Karpas-422 (cell line): ENCODE measurements around the gene APOL3. TPM values are rescaled to one million over a fixed set of nuclear protein-coding genes. Genes with fewer than 3 reads are reported as not detected.

Source experiments
- DNase-seq: peaks from one replicate; pipeline ENCODE4 v3.0.0-alpha.2; 2015
- H2AFZ ChIP-seq: fragments of 200-600 bp; sonication (generic); 2 replicates; pipeline ENCODE4 v1.6.1; 2014; ENCODE audit warnings: antibody characterized with exemption, low read length, mixed read lengths
- H3K27ac ChIP-seq: fragments of 200-600 bp; sonication (generic); 2 replicates; pipeline ENCODE4 v1.5.1; 2014; ENCODE audit warnings: mild to moderate bottlenecking, low read length, moderate library complexity
- H3K27me3 ChIP-seq: fragments of 200-600 bp; sonication (generic); 2 replicates; pipeline ENCODE4 v1.6.1; 2014; ENCODE audit warnings: low read length, mixed read lengths
- H3K36me3 ChIP-seq: fragments of 200-600 bp; sonication (generic); 2 replicates; pipeline ENCODE4 v1.6.1; 2014; ENCODE audit warnings: low read length, mixed read lengths; ENCODE audit not compliant: insufficient read depth
- H3K4me1 ChIP-seq: fragments of 200-600 bp; sonication (generic); 2 replicates; pipeline ENCODE4 v1.6.1; 2014; ENCODE audit warnings: mild to moderate bottlenecking, low read length, mixed read lengths
- H3K4me2 ChIP-seq: fragments of 200-600 bp; sonication (generic); 2 replicates; pipeline ENCODE4 v1.6.1; 2014; ENCODE audit warnings: low read length, low read depth, mild to moderate bottlenecking; ENCODE audit not compliant: poor library complexity, severe bottlenecking
- H3K4me3 ChIP-seq: fragments of 200-600 bp; sonication (generic); 2 replicates; pipeline ENCODE4 v1.5.1; 2014; ENCODE audit warnings: mild to moderate bottlenecking, antibody characterized with exemption, low read length, mixed read lengths
- H3K79me2 ChIP-seq: fragments of 200-600 bp; sonication (generic); 2 replicates; pipeline ENCODE4 v1.6.1; 2014; ENCODE audit warnings: mild to moderate bottlenecking, low read length, mixed read lengths
- H3K9ac ChIP-seq: fragments of 200-600 bp; sonication (generic); 2 replicates; pipeline ENCODE4 v1.6.0; 2014; ENCODE audit warnings: low read length
- H3K9me2 ChIP-seq: fragments of 200-600 bp; sonication (generic), shearing (Covaris generic); replicated peaks from 2 replicates; pipeline ENCODE4 v1.6.0; 2014; ENCODE audit warnings: mild to moderate bottlenecking, low read length, moderate library complexity; ENCODE audit not compliant: insufficient read depth
- H3K9me3 ChIP-seq: fragments of 300-700, 200-600 bp; sonication (generic); 2 replicates; pipeline ENCODE4 v1.6.1; 2014; ENCODE audit warnings: low read length, mixed read lengths
- H4K20me1 ChIP-seq: fragments of 200-600 bp; sonication (generic); 2 replicates; pipeline ENCODE4 v1.6.1; 2014; ENCODE audit warnings: mild to moderate bottlenecking, antibody characterized with exemption, low read length, low read depth; ENCODE audit not compliant: insufficient read depth
- total RNA-seq: library from RNA; depleted of rRNA; stranded (reverse); fragments of >200 nt; shearing (Covaris generic); gene quantifications from 2 replicates; pipeline ENCODE4 v1.2.3, GENCODE V29; 2014; ENCODE audit warnings: low replicate concordance

Gene APOL3
- total RNA-seq, 1 experiment from 2014 or later, result 0.60 TPM

- no peaks in the 10 kb centered on the region for H3K9me2 ChIP-seq
- peaks cover 18% of the 10 kb centered on the region for H3K4me1 ChIP-seq
- no peaks in the 10 kb centered on the region for H3K79me2 ChIP-seq
- H3K27ac ChIP-seq, result no peak overlapping the region
- H3K9ac ChIP-seq, result 0 out of 2 replicates have a peak overlapping the region, but pooled peaks have one; percentile 20
- no peaks in the 10 kb centered on the region for H4K20me1 ChIP-seq
- H3K36me3 ChIP-seq, result no peaks in the 10 kb centered on the region
- DNase-seq, result peak; percentile 74
- H2AFZ ChIP-seq, result no peak overlapping the region
- no peak overlapping the region for H3K4me3 ChIP-seq
- no peaks in the 10 kb centered on the region for H3K27me3 ChIP-seq
- peak overlapping the region; percentile 31 for H3K4me2 ChIP-seq
- no peaks in the 10 kb centered on the region for H3K9me3 ChIP-seq
Observed at GRCh38 chr22:36197065-36197440, 36.5 kb upstream of the APOL3 start.

- H3K9me3 ChIP-seq, result no peaks in the 10 kb centered on the region
- H3K27me3 ChIP-seq, result no peaks in the 10 kb centered on the region
- H3K4me3 ChIP-seq, result no peak overlapping the region
- no peak overlapping the region for H3K9ac ChIP-seq
- H3K4me2 ChIP-seq, result no peak overlapping the region
- no peak overlapping the region for H3K27ac ChIP-seq
- no peaks in the 10 kb centered on the region for H3K79me2 ChIP-seq
- no peaks in the 10 kb centered on the region for H4K20me1 ChIP-seq
- DNase-seq, result no peak
- no peak overlapping the region for H2AFZ ChIP-seq
- peaks cover 18% of the 10 kb centered on the region for H3K4me1 ChIP-seq
- H3K9me2 ChIP-seq, result no peaks in the 10 kb centered on the region
- no peaks in the 10 kb centered on the region for H3K36me3 ChIP-seq
Observed at GRCh38 chr22:36196254-36197064, 35.9 kb upstream of the APOL3 start.

GRCh38 chr22:36194971-36195370, 34.4 kb upstream of the APOL3 start:
- no peaks in the 10 kb centered on the region for H3K9me3 ChIP-seq
- H3K4me2 ChIP-seq, result no peak overlapping the region
- H3K27ac ChIP-seq, result no peak overlapping the region
- DNase-seq, result peak; percentile 72
- H4K20me1 ChIP-seq, result no peaks in the 10 kb centered on the region
- no peak overlapping the region for H2AFZ ChIP-seq
- H3K36me3 ChIP-seq, result no peaks in the 10 kb centered on the region
- H3K4me3 ChIP-seq, result no peak overlapping the region
- H3K9me2 ChIP-seq, result no peaks in the 10 kb centered on the region
- H3K9ac ChIP-seq, result no peak overlapping the region
- H3K27me3 ChIP-seq, result no peaks in the 10 kb centered on the region
- no peaks in the 10 kb centered on the region for H3K79me2 ChIP-seq
- peaks cover 18% of the 10 kb centered on the region for H3K4me1 ChIP-seq

GRCh38 chr22:36194385-36194784, 33.8 kb upstream of the APOL3 start:
- no peak overlapping the region for H3K27ac ChIP-seq
- no peaks in the 10 kb centered on the region for H3K27me3 ChIP-seq
- H3K4me3 ChIP-seq, result no peak overlapping the region
- no peak overlapping the region for H2AFZ ChIP-seq
- H3K9ac ChIP-seq, result no peak overlapping the region
- H3K79me2 ChIP-seq, result no peaks in the 10 kb centered on the region
- peaks cover 18% of the 10 kb centered on the region for H3K4me1 ChIP-seq
- H3K4me2 ChIP-seq, result no peak overlapping the region
- DNase-seq, result no peak
- no peaks in the 10 kb centered on the region for H3K36me3 ChIP-seq
- H3K9me2 ChIP-seq, result no peaks in the 10 kb centered on the region
- H4K20me1 ChIP-seq, result no peaks in the 10 kb centered on the region
- H3K9me3 ChIP-seq, result no peaks in the 10 kb centered on the region

GRCh38 chr22:36193577-36193976, 33.0 kb upstream of the APOL3 start:
- H3K36me3 ChIP-seq, result no peaks in the 10 kb centered on the region
- H3K27me3 ChIP-seq, result no peaks in the 10 kb centered on the region
- no peak overlapping the region for H2AFZ ChIP-seq
- no peaks in the 10 kb centered on the region for H4K20me1 ChIP-seq
- H3K27ac ChIP-seq, result no peak overlapping the region
- peaks cover 18% of the 10 kb centered on the region for H3K4me1 ChIP-seq
- no peak overlapping the region for H3K9ac ChIP-seq
- no peaks in the 10 kb centered on the region for H3K9me3 ChIP-seq
- H3K79me2 ChIP-seq, result no peaks in the 10 kb centered on the region
- no peak for DNase-seq
- no peak overlapping the region for H3K4me3 ChIP-seq
- H3K4me2 ChIP-seq, result no peak overlapping the region
- no peaks in the 10 kb centered on the region for H3K9me2 ChIP-seq

GRCh38 chr22:36193171-36193570, 32.6 kb upstream of the APOL3 start:
- H3K27ac ChIP-seq, result no peak overlapping the region
- DNase-seq, result no peak
- peaks cover 14% of the 10 kb centered on the region for H3K4me1 ChIP-seq
- no peak overlapping the region for H3K4me3 ChIP-seq
- H3K9me3 ChIP-seq, result no peaks in the 10 kb centered on the region
- no peaks in the 10 kb centered on the region for H3K9me2 ChIP-seq
- H3K9ac ChIP-seq, result no peak overlapping the region
- no peaks in the 10 kb centered on the region for H3K79me2 ChIP-seq
- H3K27me3 ChIP-seq, result no peaks in the 10 kb centered on the region
- no peak overlapping the region for H2AFZ ChIP-seq
- no peaks in the 10 kb centered on the region for H4K20me1 ChIP-seq
- H3K4me2 ChIP-seq, result no peak overlapping the region
- H3K36me3 ChIP-seq, result no peaks in the 10 kb centered on the region

GRCh38 chr22:36192542-36192941, 32.0 kb upstream of the APOL3 start:
- peaks cover 8% of the 10 kb centered on the region for H3K4me1 ChIP-seq
- no peak overlapping the region for H3K4me3 ChIP-seq
- H2AFZ ChIP-seq, result no peak overlapping the region
- H3K9me2 ChIP-seq, result no peaks in the 10 kb centered on the region
- H3K9me3 ChIP-seq, result no peaks in the 10 kb centered on the region
- no peak overlapping the region for H3K27ac ChIP-seq
- no peaks in the 10 kb centered on the region for H3K79me2 ChIP-seq
- no peaks in the 10 kb centered on the region for H3K27me3 ChIP-seq
- no peak for DNase-seq
- H3K36me3 ChIP-seq, result no peaks in the 10 kb centered on the region
- no peaks in the 10 kb centered on the region for H4K20me1 ChIP-seq
- no peak overlapping the region for H3K4me2 ChIP-seq
- H3K9ac ChIP-seq, result no peak overlapping the region

GRCh38 chr22:36191106-36191836, 30.7 kb upstream of the APOL3 start:
- no peaks in the 10 kb centered on the region for H3K9me2 ChIP-seq
- H3K4me1 ChIP-seq, result no peaks in the 10 kb centered on the region
- no peaks in the 10 kb centered on the region for H3K27me3 ChIP-seq
- H3K79me2 ChIP-seq, result no peaks in the 10 kb centered on the region
- DNase-seq, result no peak
- H3K9ac ChIP-seq, result no peak overlapping the region
- H3K9me3 ChIP-seq, result no peaks in the 10 kb centered on the region
- H3K27ac ChIP-seq, result no peak overlapping the region
- no peak overlapping the region for H3K4me3 ChIP-seq
- H2AFZ ChIP-seq, result no peak overlapping the region
- no peaks in the 10 kb centered on the region for H3K36me3 ChIP-seq
- H3K4me2 ChIP-seq, result no peak overlapping the region
- H4K20me1 ChIP-seq, result no peaks in the 10 kb centered on the region
